OCI-LY1 (cell line): ENCODE measurements around the gene TDRKH.

Experiments
- EZH2 ChIP-seq: fragments of 200-600 bp; sonication (generic), shearing (Covaris generic); IDR thresholded peaks from 2 replicates; pipeline ENCODE4 v1.8.0; 2017; ENCODE audit warnings: borderline replicate concordance, mixed run types, mild to moderate bottlenecking, antibody characterized with exemption, low read length, moderate library complexity, mixed read lengths
- TF ChIP-seq, protein P1 (sequence below): fragments of 200-600 bp; sonication (generic), shearing (Covaris generic); IDR thresholded peaks from 2 replicates; pipeline ENCODE4 v1.5.1; 2017; ENCODE audit warnings: mild to moderate bottlenecking, antibody characterized with exemption, low read length, moderate library complexity, mixed read lengths

DNA sequence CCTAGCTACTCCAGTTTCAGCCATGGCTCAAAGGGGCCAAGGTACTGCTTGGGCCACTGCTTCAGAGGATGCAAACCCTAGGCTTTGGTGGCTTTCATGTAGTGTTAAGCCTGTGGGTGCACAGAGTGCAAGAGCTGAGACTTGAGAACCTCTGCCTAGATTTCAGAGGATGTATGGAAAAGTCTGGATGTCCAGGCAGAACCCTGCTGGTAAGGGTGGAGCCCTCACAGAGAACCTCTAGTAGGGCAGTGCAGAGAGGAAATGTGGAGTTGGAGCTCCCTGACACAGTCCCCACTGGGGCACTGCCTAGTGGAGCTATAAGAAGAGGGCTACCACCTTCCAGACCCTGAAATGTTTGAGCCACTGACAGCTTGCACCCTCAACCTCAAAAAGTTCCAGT lies 52.8 kb downstream of the TDRKH start:
- TF ChIP-seq, protein P1, sequence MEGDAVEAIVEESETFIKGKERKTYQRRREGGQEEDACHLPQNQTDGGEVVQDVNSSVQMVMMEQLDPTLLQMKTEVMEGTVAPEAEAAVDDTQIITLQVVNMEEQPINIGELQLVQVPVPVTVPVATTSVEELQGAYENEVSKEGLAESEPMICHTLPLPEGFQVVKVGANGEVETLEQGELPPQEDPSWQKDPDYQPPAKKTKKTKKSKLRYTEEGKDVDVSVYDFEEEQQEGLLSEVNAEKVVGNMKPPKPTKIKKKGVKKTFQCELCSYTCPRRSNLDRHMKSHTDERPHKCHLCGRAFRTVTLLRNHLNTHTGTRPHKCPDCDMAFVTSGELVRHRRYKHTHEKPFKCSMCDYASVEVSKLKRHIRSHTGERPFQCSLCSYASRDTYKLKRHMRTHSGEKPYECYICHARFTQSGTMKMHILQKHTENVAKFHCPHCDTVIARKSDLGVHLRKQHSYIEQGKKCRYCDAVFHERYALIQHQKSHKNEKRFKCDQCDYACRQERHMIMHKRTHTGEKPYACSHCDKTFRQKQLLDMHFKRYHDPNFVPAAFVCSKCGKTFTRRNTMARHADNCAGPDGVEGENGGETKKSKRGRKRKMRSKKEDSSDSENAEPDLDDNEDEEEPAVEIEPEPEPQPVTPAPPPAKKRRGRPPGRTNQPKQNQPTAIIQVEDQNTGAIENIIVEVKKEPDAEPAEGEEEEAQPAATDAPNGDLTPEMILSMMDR: no peak
- TF ChIP-seq EZH2: no peak
